ENCODE measurements around the gene STEAP1B.
"Not testable (repeated sequence)": the region's sequence is repeated elsewhere in the genome, so short reads cannot be mapped to it uniquely, and the experiment has no call there.

The STEAP1B gene

DNA sequence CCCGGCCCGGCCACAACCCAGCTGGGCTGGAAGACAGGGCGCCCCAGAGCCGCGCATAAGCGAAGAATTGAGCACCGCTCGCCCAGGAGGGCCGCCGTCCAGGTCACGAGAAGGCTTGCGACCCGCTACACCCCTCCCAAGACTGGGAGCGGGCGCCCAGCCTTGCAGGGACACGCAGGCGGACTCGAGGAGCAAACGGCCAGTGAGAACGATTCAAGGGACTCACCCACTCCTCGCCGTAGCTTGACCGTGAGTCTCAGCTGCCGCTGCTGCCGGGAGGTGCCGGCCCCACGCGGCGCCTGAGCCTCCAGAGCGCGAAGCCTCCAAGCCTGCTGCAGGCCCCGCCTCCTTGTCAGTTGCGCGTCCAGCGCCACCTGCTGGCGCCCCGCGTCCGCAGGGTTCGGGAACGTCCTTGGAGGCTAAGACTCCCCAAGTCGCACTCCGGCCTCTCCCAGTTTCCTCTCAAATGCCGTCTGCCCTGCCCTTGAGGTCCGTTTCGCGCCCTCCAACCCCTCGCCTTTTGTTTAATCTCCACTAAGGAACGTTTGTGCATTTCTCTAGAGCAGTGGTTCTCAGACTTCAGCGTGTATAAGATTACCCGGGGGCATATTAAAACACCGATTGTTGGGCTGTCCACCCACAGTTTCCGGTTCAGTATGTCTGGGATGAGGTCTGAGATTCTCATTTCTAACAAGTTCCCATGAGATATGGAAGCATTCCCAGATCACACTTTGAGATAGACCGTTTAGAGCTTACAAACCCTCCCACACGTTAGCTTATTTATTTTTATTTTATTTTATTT is at the start of gene STEAP1B:
STEAP1B (minus strand) TSS at position 301 of the 802 bp plus-strand sequence. CDS start 5,333 bp downstream, outside the sequence.
- DNase-seq (ENCODE audit: low spot score), result peak; percentile 77
- TF ChIP-seq, protein P1, sequence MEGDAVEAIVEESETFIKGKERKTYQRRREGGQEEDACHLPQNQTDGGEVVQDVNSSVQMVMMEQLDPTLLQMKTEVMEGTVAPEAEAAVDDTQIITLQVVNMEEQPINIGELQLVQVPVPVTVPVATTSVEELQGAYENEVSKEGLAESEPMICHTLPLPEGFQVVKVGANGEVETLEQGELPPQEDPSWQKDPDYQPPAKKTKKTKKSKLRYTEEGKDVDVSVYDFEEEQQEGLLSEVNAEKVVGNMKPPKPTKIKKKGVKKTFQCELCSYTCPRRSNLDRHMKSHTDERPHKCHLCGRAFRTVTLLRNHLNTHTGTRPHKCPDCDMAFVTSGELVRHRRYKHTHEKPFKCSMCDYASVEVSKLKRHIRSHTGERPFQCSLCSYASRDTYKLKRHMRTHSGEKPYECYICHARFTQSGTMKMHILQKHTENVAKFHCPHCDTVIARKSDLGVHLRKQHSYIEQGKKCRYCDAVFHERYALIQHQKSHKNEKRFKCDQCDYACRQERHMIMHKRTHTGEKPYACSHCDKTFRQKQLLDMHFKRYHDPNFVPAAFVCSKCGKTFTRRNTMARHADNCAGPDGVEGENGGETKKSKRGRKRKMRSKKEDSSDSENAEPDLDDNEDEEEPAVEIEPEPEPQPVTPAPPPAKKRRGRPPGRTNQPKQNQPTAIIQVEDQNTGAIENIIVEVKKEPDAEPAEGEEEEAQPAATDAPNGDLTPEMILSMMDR (IDR thresholded peaks at IDR 0.05; ENCODE audit: extremely low read depth, insufficient read depth, missing control alignments), result peak; percentile 96
- in situ Hi-C loops (cut with MboI; ENCODE audit: low pct_unique_long_range_greater_than_20kb, low sequenced_read_pairs, unreplicated experiment), result not testable (repeated sequence)

DNA sequence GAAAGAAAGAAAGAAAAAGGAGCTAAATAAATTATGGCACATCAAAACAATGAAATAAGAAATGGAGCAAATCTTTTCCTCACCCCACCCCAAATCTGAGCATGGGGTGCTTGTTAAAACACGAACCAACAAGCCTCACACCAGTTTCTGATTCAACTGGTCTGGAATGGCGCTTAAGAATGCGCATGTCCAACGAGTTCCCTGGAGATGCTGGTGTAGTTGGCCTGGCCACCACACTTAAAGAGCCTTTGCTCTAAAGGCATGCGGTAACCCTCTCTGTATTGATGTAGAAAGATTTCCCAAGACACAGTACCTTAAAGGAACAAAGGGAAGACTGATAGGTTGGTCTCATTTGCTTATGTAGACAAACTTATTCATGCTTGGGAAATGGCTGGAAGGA is 49.1 kb upstream of the STEAP1B start:
- TF ChIP-seq, protein P1 (IDR thresholded peaks at IDR 0.05; ENCODE audit: extremely low read depth, insufficient read depth, missing control alignments), result no peak
- DNase-seq (ENCODE audit: low spot score), result no peak
- in situ Hi-C loops (cut with MboI; ENCODE audit: low pct_unique_long_range_greater_than_20kb, low sequenced_read_pairs, unreplicated experiment), result no loop called here

DNA sequence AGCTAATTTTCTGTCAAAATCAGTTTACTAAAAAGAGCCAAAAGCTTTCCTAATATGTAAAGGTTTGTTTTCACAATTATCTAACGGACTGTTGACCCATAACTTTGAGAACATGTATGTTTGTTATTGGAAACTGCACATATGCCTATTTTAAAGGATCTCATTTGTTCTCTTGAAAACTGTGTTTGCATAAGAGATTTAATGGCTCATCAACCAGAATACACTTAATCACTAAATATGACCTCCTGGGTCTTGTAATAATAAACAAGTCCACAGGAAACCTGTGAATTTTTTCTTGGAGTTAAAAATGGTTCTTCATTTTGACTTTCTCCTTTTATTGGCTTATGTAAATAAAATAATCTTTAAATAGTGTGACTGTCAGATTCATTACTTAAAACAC is 48.3 kb upstream of the STEAP1B start:
- TF ChIP-seq, protein P1 (IDR thresholded peaks at IDR 0.05; ENCODE audit: extremely low read depth, insufficient read depth, missing control alignments), result no peak
- in situ Hi-C loops (cut with MboI; ENCODE audit: low pct_unique_long_range_greater_than_20kb, low sequenced_read_pairs, unreplicated experiment), result no loop called here
- no peak for DNase-seq (ENCODE audit: low spot score)

DNA sequence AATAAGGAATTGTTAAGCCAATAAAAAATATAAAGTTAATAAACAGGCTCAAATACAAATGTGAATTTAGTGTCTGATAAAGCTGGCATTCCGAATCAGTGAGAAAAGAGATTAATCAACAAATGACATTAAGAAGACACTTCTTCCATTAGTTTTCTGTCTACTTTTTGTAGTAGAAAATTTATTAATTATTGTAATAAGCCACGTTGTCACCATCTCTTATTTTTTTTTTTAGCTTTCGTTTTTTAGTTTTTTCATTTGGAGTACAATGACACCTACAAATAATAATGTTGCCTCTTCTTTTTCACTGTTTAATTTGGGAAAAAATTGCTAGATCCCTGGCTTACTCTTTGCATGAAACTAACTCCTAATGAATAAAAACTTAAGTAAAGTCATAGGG is 46.8 kb upstream of the STEAP1B start:
- DNase-seq (ENCODE audit: low spot score), result no peak
- TF ChIP-seq, protein P1 (IDR thresholded peaks at IDR 0.05; ENCODE audit: extremely low read depth, insufficient read depth, missing control alignments), result no peak
- in situ Hi-C loops (cut with MboI; ENCODE audit: low pct_unique_long_range_greater_than_20kb, low sequenced_read_pairs, unreplicated experiment), result no loop called here

DNA sequence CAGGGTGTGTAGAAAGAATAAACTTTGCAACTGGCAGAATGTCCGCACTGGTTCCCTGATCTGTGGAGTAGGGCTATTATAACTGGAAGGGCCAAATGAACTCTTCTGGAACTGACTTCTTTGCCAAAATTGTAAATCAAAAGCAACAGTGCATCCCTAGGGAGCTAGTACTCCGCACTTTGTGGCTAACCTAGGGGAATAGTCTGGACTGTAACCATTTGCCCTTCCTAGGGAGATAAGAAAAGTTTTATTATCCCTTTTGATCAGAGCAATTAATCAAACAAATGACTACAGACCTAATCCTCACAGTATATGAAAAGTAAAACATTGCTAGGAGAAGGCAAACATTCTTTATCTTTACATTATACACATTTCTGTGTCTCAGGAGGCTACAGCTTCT is 45.5 kb upstream of the STEAP1B start:
- in situ Hi-C loops (cut with MboI; ENCODE audit: low pct_unique_long_range_greater_than_20kb, low sequenced_read_pairs, unreplicated experiment), result no loop called here
- DNase-seq (ENCODE audit: low spot score), result no peak
- TF ChIP-seq, protein P1 (IDR thresholded peaks at IDR 0.05; ENCODE audit: extremely low read depth, insufficient read depth, missing control alignments), result no peak

DNA sequence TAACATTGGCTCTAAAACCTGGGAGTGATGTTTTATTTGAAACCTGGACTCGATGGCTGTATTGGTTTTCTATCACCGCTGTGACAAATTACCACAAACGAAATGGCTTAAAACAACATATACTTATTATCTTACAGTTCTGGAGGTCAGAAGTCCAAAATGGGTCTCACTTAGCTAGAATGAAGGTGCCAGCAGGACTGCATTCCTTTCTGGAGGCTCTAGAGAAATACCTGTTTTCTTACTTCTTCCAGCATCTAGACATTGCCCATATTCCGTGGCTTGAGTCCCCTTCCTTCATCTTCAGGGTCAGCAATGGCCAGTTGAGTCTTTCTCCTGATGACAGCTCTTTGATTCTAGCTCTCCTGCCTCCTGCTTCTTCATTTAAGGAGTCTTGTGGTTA is 44.3 kb upstream of the STEAP1B start:
- TF ChIP-seq, protein P1 (IDR thresholded peaks at IDR 0.05; ENCODE audit: extremely low read depth, insufficient read depth, missing control alignments), result no peak

More for the DNA sequence above, 44.3 kb upstream of the STEAP1B start:
- in situ Hi-C loops (cut with MboI; ENCODE audit: low pct_unique_long_range_greater_than_20kb, low sequenced_read_pairs, unreplicated experiment), result no loop called here
- DNase-seq (ENCODE audit: low spot score), result no peak

All from GM13977 (cell line).